Raji (cell line): ENCODE data around the gene SSH2.

Source experiments
- POLR2A ChIP-seq: IDR thresholded peaks from 2 replicates; pipeline ENCODE4 v1.6.1; 2011; ENCODE audit warnings: low read depth, low read length, control low read depth; ENCODE audit not compliant: insufficient read depth

Gene SSH2

GRCh38 chr17:29581583-29582253, 348.3 kb downstream of the SSH2 start:
- TF ChIP-seq POLR2A = no peak

- no peak for TF ChIP-seq POLR2A
Measured at GRCh38 chr17:29579866-29580771, 349.9 kb downstream of the SSH2 start.

GRCh38 chr17:29578626-29579485, 351.2 kb downstream of the SSH2 start:
- no peak for TF ChIP-seq POLR2A

GRCh38 chr17:29577385-29578211, 352.4 kb downstream of the SSH2 start:
- TF ChIP-seq POLR2A = no peak

GRCh38 chr17:29577001-29577370, 353.0 kb downstream of the SSH2 start:
- TF ChIP-seq POLR2A = no peak

- no peak for TF ChIP-seq POLR2A
Measured at GRCh38 chr17:29576214-29577000, 353.6 kb downstream of the SSH2 start.
